CD1c-positive myeloid dendritic cell (primary cell): ENCODE data around the gene ITIH1.
"Not testable (repeated sequence)": the region's sequence is repeated elsewhere in the genome, so short reads cannot be mapped to it uniquely, and the experiment has no call there.

Experiments used
- DNase-seq: peaks from one replicate; pipeline ENCODE4 v3.0.0-alpha.2; 2016; ENCODE audit errors: extremely low spot score

ITIH1 gene

GRCh38 chr3:52777127-52777958, at the start of gene ITIH1:
TSS of gene ITIH1 (plus strand) at chr3:52777599. CDS start at chr3:52777616, 17 bp downstream.
- DNase-seq, result no peak

GRCh38 chr3:52728753-52729152, 48.6 kb upstream of the ITIH1 start:
- DNase-seq, result not testable (repeated sequence)

- DNase-seq, result no peak
Measured at GRCh38 chr3:52730681-52731080, 46.7 kb upstream of the ITIH1 start.

- DNase-seq, result no peak
Measured at GRCh38 chr3:52731590-52731989, 45.8 kb upstream of the ITIH1 start.

GRCh38 chr3:52733256-52733891, 44.0 kb upstream of the ITIH1 start:
- no peak for DNase-seq

GRCh38 chr3:52739730-52740129, 37.7 kb upstream of the ITIH1 start:
- no peak for DNase-seq

- peak; percentile 56 for DNase-seq
Measured at GRCh38 chr3:52742418-52743041, 34.9 kb upstream of the ITIH1 start.

GRCh38 chr3:52743152-52743551, 34.2 kb upstream of the ITIH1 start:
- no peak for DNase-seq

GRCh38 chr3:52743721-52744120, 33.7 kb upstream of the ITIH1 start:
- no peak for DNase-seq

- peak; percentile 76 for DNase-seq
Measured at GRCh38 chr3:52752045-52752660, 25.2 kb upstream of the ITIH1 start.

- no peak for DNase-seq
Measured at GRCh38 chr3:52754373-52754772, 23.0 kb upstream of the ITIH1 start.

- no peak for DNase-seq
Measured at GRCh38 chr3:52756141-52756540, 21.3 kb upstream of the ITIH1 start.

GRCh38 chr3:52763466-52763865, 13.9 kb upstream of the ITIH1 start:
- DNase-seq, result peak; percentile 19

- no peak for DNase-seq
Measured at GRCh38 chr3:52769786-52770455, 7.5 kb upstream of the ITIH1 start.

GRCh38 chr3:52770496-52771333, 6.7 kb upstream of the ITIH1 start, which contains the start of gene NEK4:
TSS of gene NEK4 (minus strand) at chr3:52770940. CDS start at chr3:52770746, 194 bp downstream.
- DNase-seq, result peak; percentile 95

- DNase-seq, result no peak
Measured at GRCh38 chr3:52771334-52771681, 6.1 kb upstream of the ITIH1 start.

- DNase-seq, result no peak
Measured at GRCh38 chr3:52771702-52772101, 5.7 kb upstream of the ITIH1 start.

GRCh38 chr3:52773361-52774065, 3.9 kb upstream of the ITIH1 start:
- DNase-seq, result no peak

- no peak for DNase-seq
Measured at GRCh38 chr3:52774066-52774713, 3.2 kb upstream of the ITIH1 start.
